Subcutaneous abdominal adipose tissue (tissue), 5 donors: ENCODE measurements around the gene GNG2.
"Not testable (repeated sequence)": the region's sequence is repeated elsewhere in the genome, so short reads cannot be mapped to it uniquely, and the experiment has no call there.

Source experiments
- H3K27ac ChIP-seq: one replicate; pipeline ENCODE4 v1.7.0; 2013; ENCODE audit warnings: low read depth, mild to moderate bottlenecking, inconsistent platforms, low read length, moderate library complexity
- H3K27me3 ChIP-seq, 5 donors: one replicate each; pipeline ENCODE4 v1.7.0; 2013; ENCODE audit warnings: low read length in 5 of 5, inconsistent platforms in 1 of 5; ENCODE audit not compliant: control insufficient read depth in 5 of 5, insufficient read depth in 4 of 5
- H3K36me3 ChIP-seq, 5 donors: one replicate each; pipeline ENCODE4 v1.7.0; 2013; ENCODE audit warnings: low read length in 5 of 5; ENCODE audit not compliant: control insufficient read depth in 5 of 5, insufficient read depth in 5 of 5
- H3K4me1 ChIP-seq, 5 donors: one replicate each; pipeline ENCODE4 v1.7.0; 2013; ENCODE audit warnings: low read length in 5 of 5, mild to moderate bottlenecking in 3 of 5, moderate library complexity in 1 of 5; ENCODE audit not compliant: control insufficient read depth in 5 of 5, insufficient read depth in 5 of 5
- H3K4me3 ChIP-seq, 5 donors: one replicate each; pipeline ENCODE4 v1.7.0; 2013; ENCODE audit warnings: low read length in 5 of 5, low read depth in 1 of 5
- H3K9ac ChIP-seq, 5 donors: one replicate each; pipeline ENCODE4 v1.7.0; 2013; ENCODE audit warnings: low read length in 5 of 5, mild to moderate bottlenecking in 4 of 5, moderate library complexity in 3 of 5
- H3K9me3 ChIP-seq, 5 donors: one replicate each; pipeline ENCODE4 v1.7.0; 2013; ENCODE audit warnings: low read length in 5 of 5; ENCODE audit not compliant: control insufficient read depth in 5 of 5
- donor health status: healthy.
- donor health status: healthy.
- donor health status: healthy.
- donor health status: healthy.
- donor health status: healthy.

Gene GNG2

DNA sequence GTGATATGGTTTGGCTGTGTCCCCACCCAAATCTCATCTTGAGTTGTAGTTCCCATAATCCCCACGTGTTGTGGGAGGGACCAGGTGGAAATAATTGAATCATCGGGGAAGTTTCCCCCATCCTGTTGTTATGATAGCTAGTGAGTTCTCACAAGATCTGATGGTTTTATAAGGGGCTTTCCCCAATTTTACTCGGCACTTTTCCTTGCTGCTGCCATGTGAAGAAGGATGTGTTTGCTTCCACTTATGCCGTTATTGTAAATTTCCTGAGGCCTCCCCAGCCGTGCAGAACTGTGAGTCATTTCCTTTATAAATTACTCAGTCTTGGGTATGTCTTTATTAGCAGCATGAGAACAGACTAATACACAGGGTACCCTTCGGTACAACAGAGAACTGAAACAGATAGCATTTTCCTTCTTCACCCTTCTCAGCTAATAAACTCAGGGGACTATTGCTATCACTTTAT, 45.3 kb downstream of the GNG2 start:
- not testable (repeated sequence) for H3K27me3 ChIP-seq, H3K9ac ChIP-seq, H3K9me3 ChIP-seq, H3K36me3 ChIP-seq, H3K4me3 ChIP-seq
- peaks cover 4 to 23% (median 18%) of the 10 kb centered on the region in 5 donors for H3K4me1 ChIP-seq
- H3K27ac ChIP-seq = peak overlapping the region; percentile 86

DNA sequence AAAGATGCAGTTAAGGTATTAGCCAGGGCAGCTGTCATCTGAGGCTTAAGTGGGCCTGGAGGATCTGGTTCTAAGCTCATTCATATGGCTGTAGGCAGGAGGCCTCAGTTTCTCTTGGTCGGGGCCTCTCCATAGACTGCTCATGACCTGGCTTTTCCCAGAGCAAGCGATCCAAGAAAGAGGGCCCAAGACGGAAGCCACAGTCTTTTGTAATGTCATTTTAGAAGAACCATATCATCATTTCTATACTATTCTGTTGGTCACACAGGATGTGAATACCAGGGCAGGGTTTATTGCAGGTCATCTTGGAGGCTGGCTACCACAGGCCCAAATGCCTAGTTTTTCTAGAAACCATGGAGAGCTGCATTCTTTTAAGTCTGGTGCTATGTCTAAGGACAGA, 47.7 kb downstream of the GNG2 start:
- no peaks in the 10 kb centered on the region for H3K36me3 ChIP-seq
- H3K4me1 ChIP-seq = peaks cover 4 to 32% (median 26%) of the 10 kb centered on the region in 5 donors
- H3K27me3 ChIP-seq = no peaks in the 10 kb centered on the region
- H3K9ac ChIP-seq = peak overlapping the region in 1 of 5 donors; percentile 46
- H3K9me3 ChIP-seq = peaks cover 0 to 5% (median 0%) of the 10 kb centered on the region in 5 donors
- peak overlapping the region; percentile 86 for H3K27ac ChIP-seq
- H3K4me3 ChIP-seq = no peak overlapping the region

DNA sequence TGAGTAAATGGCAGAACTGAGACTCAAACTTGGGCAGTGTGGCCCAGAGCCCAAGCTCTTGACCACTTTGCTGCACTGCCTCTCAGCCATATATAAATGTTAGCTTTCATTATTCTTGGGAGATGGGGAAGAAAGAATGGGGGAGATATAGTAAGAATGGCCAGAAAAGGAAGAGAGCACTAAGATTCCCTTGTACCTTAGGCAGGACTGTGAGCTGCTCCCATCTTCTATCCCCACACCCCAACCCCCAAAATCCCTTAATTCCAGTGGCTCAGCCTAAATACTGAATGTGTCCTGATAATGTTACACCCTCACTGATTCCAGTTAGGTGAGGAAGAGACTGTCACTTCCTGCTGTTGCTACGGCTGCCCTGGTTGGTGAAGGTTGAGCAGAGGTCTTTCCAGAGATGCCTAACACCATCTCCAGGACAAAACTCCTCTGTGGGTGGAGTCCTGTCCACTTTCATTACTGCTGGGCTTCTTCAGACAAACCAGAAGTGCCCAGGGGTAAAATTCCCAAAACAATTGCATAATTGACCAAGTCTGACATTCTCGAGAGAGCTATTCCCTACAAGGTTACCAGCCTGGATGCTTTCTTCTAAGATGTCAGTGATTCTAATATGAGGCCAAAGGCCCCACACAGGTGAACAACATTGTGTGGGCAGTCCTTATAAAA, 51.8 kb downstream of the GNG2 start:
- Histone ChIP-seq H3K36me3 (peaks cover 0 to 4% (median 0%) of the 10 kb centered on the region in 5 donors), H3K9me3 (no peaks in the 10 kb centered on the region), H3K9ac (no peak overlapping the region), H3K27me3 (no peaks in the 10 kb centered on the region), H3K27ac (no peak overlapping the region), H3K4me1 (peaks cover 0 to 35% (median 29%) of the 10 kb centered on the region in 5 donors), H3K4me3 (no peak overlapping the region)

DNA sequence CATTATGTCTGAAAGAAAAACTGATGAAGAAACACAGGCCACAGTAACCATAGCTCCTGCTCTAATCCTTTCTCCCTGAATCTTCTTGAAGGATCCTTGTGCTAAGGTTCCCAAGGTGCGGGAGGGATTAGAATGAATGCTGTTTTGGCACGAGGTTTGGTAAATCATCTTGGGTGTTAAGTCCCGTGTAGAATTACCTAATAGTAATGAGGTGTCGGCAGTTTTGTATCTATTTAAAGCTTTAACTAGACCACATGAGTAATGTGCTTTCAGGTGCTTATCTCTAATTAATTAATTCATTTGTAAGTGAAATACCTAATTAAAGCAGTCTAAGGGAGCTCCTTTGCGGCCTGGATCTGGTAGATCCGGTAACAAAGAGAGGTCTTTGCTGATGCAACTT, 53.9 kb downstream of the GNG2 start:
- Histone ChIP-seq H3K4me1 (peaks cover 2 to 43% (median 37%) of the 10 kb centered on the region in 5 donors), H3K9ac (no peak overlapping the region), H3K9me3 (no peaks in the 10 kb centered on the region), H3K36me3 (peaks cover 0 to 4% (median 0%) of the 10 kb centered on the region in 5 donors), H3K27ac (peak overlapping the region; percentile 28), H3K4me3 (no peak overlapping the region), H3K27me3 (no peaks in the 10 kb centered on the region)

DNA sequence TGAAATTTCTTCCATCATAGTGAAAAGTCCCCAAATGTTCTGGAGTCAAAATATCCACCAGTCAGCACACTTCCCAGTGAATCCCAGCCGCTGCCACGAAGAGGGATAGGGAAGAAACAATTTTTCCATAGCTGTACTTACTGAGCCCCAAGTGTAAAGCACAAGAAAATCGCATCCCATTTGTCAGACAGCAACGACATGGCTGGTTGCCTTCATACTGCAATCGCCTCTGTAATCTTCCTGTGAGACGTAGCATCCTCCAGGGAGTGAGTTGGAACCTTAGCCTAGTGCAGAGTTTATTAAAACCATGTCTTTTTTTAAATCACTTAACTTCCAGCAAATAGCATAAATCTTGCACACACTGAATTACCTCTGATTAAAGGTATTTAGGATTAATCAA, 56.8 kb downstream of the GNG2 start:
- Histone ChIP-seq H3K27me3 (no peaks in the 10 kb centered on the region), H3K27ac (peak overlapping the region; percentile 76), H3K9me3 (no peaks in the 10 kb centered on the region), H3K36me3 (peaks cover 0 to 4% (median 0%) of the 10 kb centered on the region in 5 donors), H3K9ac (peak overlapping the region in 3 of 5 donors; percentile 35 to 59 (median 56)), H3K4me3 (peak overlapping the region in 2 of 5 donors; percentile 9 to 25), H3K4me1 (peaks cover 2 to 52% (median 34%) of the 10 kb centered on the region in 5 donors)

DNA sequence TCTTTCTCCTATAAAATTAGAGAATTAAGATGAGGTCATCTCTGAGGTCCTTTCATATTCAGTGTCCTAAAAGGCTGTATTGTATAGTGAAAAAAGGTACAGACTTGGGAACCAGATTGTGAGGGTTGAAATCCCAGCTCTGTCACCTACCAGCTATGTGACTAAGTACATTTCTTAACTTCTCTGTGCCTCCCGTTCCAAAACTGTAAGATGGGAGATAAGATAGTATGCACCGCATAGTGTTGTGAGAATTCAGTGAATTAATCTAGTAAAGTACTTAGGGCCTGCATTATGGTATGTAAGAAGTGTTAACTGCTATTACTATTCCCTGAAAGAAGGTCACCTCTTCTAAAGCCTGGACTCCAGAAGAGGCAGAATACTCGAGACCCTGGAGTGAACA, 60.6 kb downstream of the GNG2 start:
- Histone ChIP-seq H3K27ac (no peak overlapping the region), H3K4me1 (peaks cover 5 to 45% (median 29%) of the 10 kb centered on the region in 5 donors), H3K9ac (no peak overlapping the region), H3K36me3 (peaks cover 0 to 6% (median 0%) of the 10 kb centered on the region in 5 donors), H3K9me3 (no peaks in the 10 kb centered on the region), H3K4me3 (no peak overlapping the region), H3K27me3 (no peaks in the 10 kb centered on the region)

DNA sequence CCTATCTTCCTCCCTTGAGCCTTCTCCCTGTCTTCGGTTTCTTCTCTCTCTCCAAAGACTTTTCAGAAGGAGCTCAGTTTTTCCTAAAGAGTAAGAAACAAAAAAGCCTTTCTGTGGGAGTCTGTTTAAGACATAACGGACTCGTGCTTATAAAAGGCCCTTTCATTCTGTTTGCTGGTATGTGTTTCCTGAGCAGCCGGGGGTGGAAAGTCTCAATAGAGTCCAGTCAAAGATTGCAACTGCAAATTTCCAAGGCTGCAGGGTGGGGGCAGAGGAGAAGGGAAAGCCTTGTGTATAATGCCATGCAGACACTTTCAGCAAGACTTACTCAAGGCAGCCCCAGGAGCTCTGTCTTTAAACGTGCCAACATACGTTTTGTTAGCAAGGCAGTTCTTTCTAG, 62.2 kb downstream of the GNG2 start:
- Histone ChIP-seq H3K4me3 (peak overlapping the region in 1 of 5 donors; percentile 16), H3K27ac (peak overlapping the region; percentile 42), H3K9ac (peak overlapping the region in 2 of 5 donors; percentile 2 to 9), H3K9me3 (no peaks in the 10 kb centered on the region), H3K4me1 (peaks cover 5 to 30% (median 21%) of the 10 kb centered on the region in 5 donors), H3K36me3 (peaks cover 0 to 6% (median 0%) of the 10 kb centered on the region in 5 donors), H3K27me3 (no peaks in the 10 kb centered on the region)

DNA sequence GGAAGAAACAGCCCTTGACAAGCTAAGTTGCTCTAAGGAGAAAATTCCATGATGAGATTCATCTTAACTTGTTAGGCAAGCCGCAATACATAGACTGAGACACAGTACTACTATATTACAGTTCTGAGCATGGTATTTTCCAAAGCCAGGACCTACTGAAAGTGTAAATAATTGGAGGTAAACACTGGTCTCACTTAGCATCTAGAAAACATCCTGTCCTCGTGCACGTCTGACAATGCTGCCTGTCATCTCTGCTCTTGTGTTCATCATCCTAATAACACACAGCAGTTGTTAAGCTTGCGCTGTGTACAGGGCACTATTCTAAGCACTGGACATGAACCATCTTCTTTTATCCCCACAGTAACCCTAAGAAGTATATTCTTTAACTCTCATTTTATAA, 64.2 kb downstream of the GNG2 start:
- Histone ChIP-seq H3K27me3 (no peaks in the 10 kb centered on the region), H3K36me3 (peaks cover 0 to 6% (median 0%) of the 10 kb centered on the region in 5 donors), H3K9me3 (no peaks in the 10 kb centered on the region), H3K27ac (no peak overlapping the region), H3K9ac (no peak overlapping the region), H3K4me3 (no peak overlapping the region), H3K4me1 (peaks cover 4 to 21% (median 15%) of the 10 kb centered on the region in 5 donors)

DNA sequence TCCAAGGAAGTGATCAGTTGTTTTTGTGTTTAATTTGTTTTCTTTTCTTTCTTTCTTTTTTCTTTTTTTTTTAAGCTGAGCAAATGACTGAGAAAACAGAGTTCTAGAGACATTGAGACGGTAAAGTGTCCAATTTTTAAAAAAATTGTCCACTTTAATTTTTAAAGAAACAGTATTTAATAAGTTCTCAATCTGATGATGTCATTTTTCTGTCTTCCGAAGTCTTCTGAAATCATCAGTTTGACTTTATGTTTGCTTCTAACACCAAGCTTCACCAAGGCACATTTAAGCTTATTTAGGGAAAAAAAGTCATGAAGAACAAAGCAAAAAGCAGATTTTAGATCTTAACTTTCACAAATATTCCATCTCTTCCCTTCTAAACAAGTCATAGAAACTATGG, 65.6 kb downstream of the GNG2 start:
- no peak overlapping the region for H3K27ac ChIP-seq
- no peak overlapping the region for H3K9ac ChIP-seq
- H3K4me1 ChIP-seq = peaks cover 4 to 21% (median 19%) of the 10 kb centered on the region in 5 donors
- H3K9me3 ChIP-seq = no peaks in the 10 kb centered on the region
- peaks cover 0 to 6% (median 0%) of the 10 kb centered on the region in 5 donors for H3K36me3 ChIP-seq
- no peaks in the 10 kb centered on the region for H3K27me3 ChIP-seq
- no peak overlapping the region for H3K4me3 ChIP-seq

DNA sequence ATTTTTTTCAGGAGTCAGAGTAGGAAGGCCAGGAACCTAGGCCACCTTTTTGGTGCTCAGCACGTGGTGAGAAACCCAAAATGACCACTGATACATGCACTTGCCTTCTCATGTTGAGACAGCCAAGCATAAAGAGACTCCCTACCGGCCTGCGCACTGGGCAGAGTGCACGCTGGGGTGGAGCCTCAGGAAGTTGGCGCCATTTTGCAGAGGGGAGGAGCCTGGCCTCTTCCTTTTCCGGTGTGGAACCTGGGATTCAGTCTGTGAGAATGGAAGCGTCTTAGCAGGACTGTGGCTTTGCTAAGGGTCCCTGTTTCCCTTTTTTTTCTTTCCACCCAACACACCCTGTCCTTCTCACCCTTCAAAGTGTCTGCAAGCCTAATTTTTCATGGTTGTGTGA, 66.0 kb downstream of the GNG2 start:
- H3K27ac ChIP-seq = no peak overlapping the region
- H3K36me3 ChIP-seq = peaks cover 0 to 6% (median 0%) of the 10 kb centered on the region in 5 donors
- H3K27me3 ChIP-seq = no peaks in the 10 kb centered on the region
- H3K4me3 ChIP-seq = no peak overlapping the region
- H3K4me1 ChIP-seq = peaks cover 4 to 22% (median 18%) of the 10 kb centered on the region in 5 donors
- H3K9ac ChIP-seq = no peak overlapping the region
- H3K9me3 ChIP-seq = no peaks in the 10 kb centered on the region
